HepG2 (cell line): ENCODE data around the gene TTPAL. TPM values are rescaled to one million over a fixed set of nuclear protein-coding genes. Genes with fewer than 3 reads are reported as not detected.

Experiments used
- AKNA ChIP-seq: sonication (generic); formaldehyde crosslinking; IDR thresholded peaks from 2 replicates; pipeline ENCODE4 v1.4.0; 2020; ENCODE audit warnings: missing genetic modification reagents, borderline replicate concordance
- BCL3 ChIP-seq: sonication (generic); formaldehyde crosslinking; IDR thresholded peaks from 2 replicates; pipeline ENCODE4 v1.5.1; 2020; ENCODE audit warnings: mild to moderate bottlenecking, missing genetic modification reagents, moderate library complexity
- HOXA5 ChIP-seq: sonication (generic); formaldehyde crosslinking; IDR thresholded peaks from 2 replicates; pipeline ENCODE4 v1.4.0; 2020; ENCODE audit warnings: missing genetic modification reagents
- PCBP2 ChIP-seq: fragments of 200-400 bp; formaldehyde crosslinking; optimal IDR thresholded peaks from 2 replicates; pipeline ENCODE3; 2018; ENCODE audit warnings: low read length, low read depth; ENCODE audit not compliant: poor library complexity, severe bottlenecking
- PHF5A ChIP-seq: IDR thresholded peaks from one replicate; pipeline ENCODE4 v1.6.1; 2018; ENCODE audit warnings: low read depth, missing genetic modification reagents; ENCODE audit not compliant: unreplicated experiment
- RAD51 ChIP-seq: fragments of 450-650 bp; IDR thresholded peaks from 2 replicates; pipeline ENCODE4 v1.6.1; 2016; ENCODE audit warnings: borderline replicate concordance
- RBM39 ChIP-seq: fragments of 200-400 bp; formaldehyde crosslinking; IDR thresholded peaks from one replicate; pipeline ENCODE4 v1.6.1; 2018; ENCODE audit warnings: antibody characterized with exemption, mild to moderate bottlenecking, low read depth, low read length; ENCODE audit not compliant: poor library complexity, severe bottlenecking
- RNF2 ChIP-seq: fragments of 450-650 bp; conservative IDR thresholded peaks from 2 replicates; pipeline ENCODE4 v1.6.1; 2016; ENCODE audit warnings: low read depth
- SP1 ChIP-seq, 2 experiments: fragments of 450-650 bp in 1 of 2; sonication (generic) in 1 of 2; formaldehyde crosslinking in 1 of 2; IDR thresholded peaks; 2 replicates each; pipeline versions ENCODE4 v1.4.0 to v1.6.1; 2016 to 2020; ENCODE audit warnings: missing genetic modification reagents in 1 of 2
- ZBED4 ChIP-seq: sonication (generic); formaldehyde crosslinking; IDR thresholded peaks from 2 replicates; pipeline ENCODE4 v1.4.0; 2020; ENCODE audit warnings: missing genetic modification reagents, borderline replicate concordance
- ZFP37 ChIP-seq: sonication (generic); formaldehyde crosslinking; IDR thresholded peaks from 2 replicates; pipeline ENCODE4 v1.4.0; 2020; ENCODE audit warnings: missing genetic modification reagents, borderline replicate concordance
- ZFYVE20 ChIP-seq: sonication (generic); formaldehyde crosslinking; IDR thresholded peaks from 2 replicates; pipeline ENCODE4 v1.8.0; 2023; ENCODE audit warnings: low read depth, mild to moderate bottlenecking, moderate library complexity, missing genetic modification reagents, borderline replicate concordance
- ZNF180 ChIP-seq: sonication (generic); formaldehyde crosslinking; IDR thresholded peaks from 2 replicates; pipeline ENCODE4 v1.4.0; 2020; ENCODE audit warnings: low read depth, missing genetic modification reagents, borderline replicate concordance
- ZNF446 ChIP-seq: sonication (generic); formaldehyde crosslinking; IDR thresholded peaks from 2 replicates; pipeline ENCODE4 v1.5.0; 2020; ENCODE audit warnings: mild to moderate bottlenecking, missing genetic modification reagents
- ZNF576 ChIP-seq: sonication (generic); formaldehyde crosslinking; IDR thresholded peaks from 2 replicates; pipeline ENCODE4 v1.4.0; 2020; ENCODE audit warnings: mild to moderate bottlenecking, missing genetic modification reagents
- ZNF703 ChIP-seq: sonication (generic); formaldehyde crosslinking; IDR thresholded peaks from 2 replicates; pipeline ENCODE4 v1.5.1; 2020; ENCODE audit warnings: missing genetic modification reagents, mild to moderate bottlenecking, moderate library complexity, borderline replicate concordance
- ZNF776 ChIP-seq: sonication (generic); formaldehyde crosslinking; IDR thresholded peaks from 2 replicates; pipeline ENCODE4 v1.4.0; 2020; ENCODE audit warnings: mild to moderate bottlenecking, missing genetic modification reagents
- ZSCAN29 ChIP-seq: sonication (generic); formaldehyde crosslinking; conservative IDR thresholded peaks from 2 replicates; pipeline ENCODE4 v1.4.0; 2020; ENCODE audit warnings: mild to moderate bottlenecking, missing genetic modification reagents
- polyA plus RNA-seq, 8 experiments: library from polyadenylated mRNA; depleted of rRNA in 3 of 8; stranded (reverse) in 7 of 8; unstranded in 1 of 8; fragments of >200 nt; fragmentation: Illumina TruSeq in 4 of 8; extraction: Trizol in 4 of 8; gene quantifications; 2 replicates each; pipeline versions ENCODE4 v1.2.1 to v1.2.3, GENCODE V29; 2011 to 2016; ENCODE audit warnings: low read depth in 4 of 8, missing spikeins in 1 of 8, mixed read lengths in 1 of 8; ENCODE audit not compliant: insufficient read depth in 1 of 8
- total RNA-seq, 5 experiments: library from RNA; depleted of rRNA; stranded (reverse); fragments of >200 nt; fragmentation: Illumina TruSeq; extraction: Trizol; gene quantifications; 2 replicates each; pipeline ENCODE4 v1.2.3, GENCODE V29; 2016; ENCODE audit warnings: low read depth in 1 of 5

TTPAL gene
- total and polyA plus RNA-seq, 2 of the 13 experiments (the other 11 are each of a cell fraction or from before 2014, with no cell fraction given): 4.3 to 18.8 TPM

- TF ChIP-seq ZBED4: no peak
- no peak for TF ChIP-seq SP1 (IDR thresholded peaks at IDR 0.05)
- no peak for TF ChIP-seq SP1 (CRISPR knock-in tag; IDR thresholded peaks at IDR 0.05)
- TF ChIP-seq ZFP37 (CRISPR knock-in tag): no peak
- TF ChIP-seq ZNF776 (CRISPR knock-in tag): no peak
- TF ChIP-seq ZFYVE20 (CRISPR knock-in tag): no peak
- no peak for TF ChIP-seq ZSCAN29 (CRISPR knock-in tag)
- TF ChIP-seq PHF5A (CRISPR knock-in tag): no peak
- no peak for TF ChIP-seq ZNF703
- no peak for TF ChIP-seq ZNF180 (CRISPR knock-in tag)
- no peak for TF ChIP-seq RBM39
- no peak for TF ChIP-seq ZNF446 (CRISPR knock-in tag)
- no peak for TF ChIP-seq ZNF576 (CRISPR knock-in tag)
- no peak for TF ChIP-seq AKNA (CRISPR knock-in tag)
- TF ChIP-seq HOXA5 (CRISPR knock-in tag): no peak
- TF ChIP-seq RAD51: no peak
- TF ChIP-seq PCBP2: no peak
- TF ChIP-seq RNF2: no peak
- TF ChIP-seq BCL3: no peak
Observed at GRCh38 chr20:44447827-44448419, 27.8 kb upstream of the TTPAL start (continued).
